ENCODE measurements around the gene MAGI2.
"Not testable (repeated sequence)": the region's sequence is repeated elsewhere in the genome, so short reads cannot be mapped to it uniquely, and the experiment has no call there.

MAGI2 gene

GRCh38 chr7:78006063-78006755, 1447.3 kb downstream of the MAGI2 start:
- Histone ChIP-seq H2AFZ (ENCODE audit: low read depth, low read length, severe bottlenecking) (no peak overlapping the region), H3K27me3 (ENCODE audit: low read length) (no peaks in the 10 kb centered on the region), H3K9me3 (ENCODE audit: insufficient read depth, low read length) (no peaks in the 10 kb centered on the region), H3K4me3 (ENCODE audit: insufficient read depth, low read length, poor library complexity, severe bottlenecking) (no peak overlapping the region), H3K9ac (ENCODE audit: low read length) (no peak overlapping the region), H3K9me2 (replicated peaks; ENCODE audit: insufficient read depth, low read length) (no peaks in the 10 kb centered on the region; the same call in 1 of the 2 replicates), H3K27ac (ENCODE audit: low read depth, low read length) (no peak overlapping the region), H3F3A (ENCODE audit: insufficient read depth) (no peaks in the 10 kb centered on the region), H3K4me2 (ENCODE audit: low read depth, low read length, poor library complexity, severe bottlenecking) (no peak overlapping the region), H3K79me2 (ENCODE audit: insufficient read depth, low read length) (no peaks in the 10 kb centered on the region), H3K36me3 (ENCODE audit: low read length) (no peaks in the 10 kb centered on the region), H4K20me1 (ENCODE audit: low read depth, low read length) (no peaks in the 10 kb centered on the region)
- TF ChIP-seq EZH2phosphoT487 (conservative IDR thresholded peaks at IDR 0.05; ENCODE audit: low read length) (no peak), CTCF (IDR thresholded peaks at IDR 0.05; ENCODE audit: insufficient read depth, low read length, poor library complexity, severe bottlenecking) (no peak)

GRCh38 chr7:78002715-78003114, 1450.8 kb downstream of the MAGI2 start:
- H2AFZ ChIP-seq (ENCODE audit: low read depth, low read length, severe bottlenecking) = no peak overlapping the region
- no peak overlapping the region for H3K4me3 ChIP-seq (ENCODE audit: insufficient read depth, low read length, poor library complexity, severe bottlenecking)
- H3K36me3 ChIP-seq (ENCODE audit: low read length) = no peaks in the 10 kb centered on the region
- H3K9ac ChIP-seq (ENCODE audit: low read length) = no peak overlapping the region
- no peaks in the 10 kb centered on the region; the same call in 1 of the 2 replicates for H3K9me2 ChIP-seq (replicated peaks; ENCODE audit: insufficient read depth, low read length)
- H3K27me3 ChIP-seq (ENCODE audit: low read length) = no peaks in the 10 kb centered on the region
- H3K27ac ChIP-seq (ENCODE audit: low read depth, low read length) = no peak overlapping the region
- H3K79me2 ChIP-seq (ENCODE audit: insufficient read depth, low read length) = no peaks in the 10 kb centered on the region
- no peaks in the 10 kb centered on the region for H3F3A ChIP-seq (ENCODE audit: insufficient read depth)
- no peaks in the 10 kb centered on the region for H4K20me1 ChIP-seq (ENCODE audit: low read depth, low read length)
- H3K9me3 ChIP-seq (ENCODE audit: insufficient read depth, low read length) = no peaks in the 10 kb centered on the region; the same call in 1 of the 2 replicates
- H3K4me2 ChIP-seq (ENCODE audit: low read depth, low read length, poor library complexity, severe bottlenecking) = no peak overlapping the region
- TF ChIP-seq CTCF (IDR thresholded peaks at IDR 0.05; ENCODE audit: insufficient read depth, low read length, poor library complexity, severe bottlenecking) (no peak), EZH2phosphoT487 (conservative IDR thresholded peaks at IDR 0.05; ENCODE audit: low read length) (no peak)

- Histone ChIP-seq H3K79me2 (ENCODE audit: insufficient read depth, low read length) (no peaks in the 10 kb centered on the region), H3K36me3 (ENCODE audit: low read length) (no peaks in the 10 kb centered on the region), H3K4me2 (ENCODE audit: low read depth, low read length, poor library complexity, severe bottlenecking) (no peak overlapping the region), H3K9ac (ENCODE audit: low read length) (no peak overlapping the region), H2AFZ (ENCODE audit: low read depth, low read length, severe bottlenecking) (no peak overlapping the region), H3F3A (ENCODE audit: insufficient read depth) (no peaks in the 10 kb centered on the region), H3K4me3 (ENCODE audit: insufficient read depth, low read length, poor library complexity, severe bottlenecking) (no peak overlapping the region), H3K9me3 (ENCODE audit: insufficient read depth, low read length) (no peaks in the 10 kb centered on the region; the same call in 1 of the 2 replicates), H3K27me3 (ENCODE audit: low read length) (no peaks in the 10 kb centered on the region), H3K27ac (ENCODE audit: low read depth, low read length) (no peak overlapping the region), H3K9me2 (replicated peaks; ENCODE audit: insufficient read depth, low read length) (no peaks in the 10 kb centered on the region; the same call in 1 of the 2 replicates), H4K20me1 (ENCODE audit: low read depth, low read length) (no peaks in the 10 kb centered on the region)
- no peak for TF ChIP-seq EZH2phosphoT487 (conservative IDR thresholded peaks at IDR 0.05; ENCODE audit: low read length)
- TF ChIP-seq CTCF (IDR thresholded peaks at IDR 0.05; ENCODE audit: insufficient read depth, low read length, poor library complexity, severe bottlenecking) = no peak
Measured at GRCh38 chr7:78002021-78002420, 1451.4 kb downstream of the MAGI2 start.

GRCh38 chr7:77999168-77999567, 1454.3 kb downstream of the MAGI2 start:
- H3K9me2 ChIP-seq (replicated peaks; ENCODE audit: insufficient read depth, low read length); H3K4me2 ChIP-seq (ENCODE audit: low read depth, low read length, poor library complexity, severe bottlenecking); H3K4me3 ChIP-seq (ENCODE audit: insufficient read depth, low read length, poor library complexity, severe bottlenecking); H3F3A ChIP-seq (ENCODE audit: insufficient read depth); H3K36me3 ChIP-seq (ENCODE audit: low read length); H2AFZ ChIP-seq (ENCODE audit: low read depth, low read length, severe bottlenecking); H3K27ac ChIP-seq (ENCODE audit: low read depth, low read length); H3K27me3 ChIP-seq (ENCODE audit: low read length); H3K9ac ChIP-seq (ENCODE audit: low read length); H4K20me1 ChIP-seq (ENCODE audit: low read depth, low read length); H3K9me3 ChIP-seq (ENCODE audit: insufficient read depth, low read length); H3K79me2 ChIP-seq (ENCODE audit: insufficient read depth, low read length): not testable (repeated sequence)
